SK-N-SH (cell line): ENCODE measurements around the gene METTL26. TPM values are rescaled to one million over a fixed set of nuclear protein-coding genes. Genes with fewer than 3 reads are reported as not detected.

Source experiments
- ELF1 ChIP-seq: IDR thresholded peaks from 2 replicates; pipeline ENCODE4 v1.4.0; 2012
- EP300 ChIP-seq, 2 experiments: IDR thresholded peaks; 2 replicates each; pipeline versions ENCODE4 v1.4.0 to v1.6.1; 2012; ENCODE audit warnings: borderline replicate concordance in 1 of 2, low read depth in 1 of 2, low read length in 1 of 2
- EZH2phosphoT487 ChIP-seq: fragments of 200-600 bp; sonication (generic); IDR thresholded peaks from 2 replicates; pipeline ENCODE4 v1.6.1; 2017; ENCODE audit warnings: low read depth, mixed run types, mild to moderate bottlenecking, antibody characterized with exemption, moderate library complexity, borderline replicate concordance
- FOSL2 ChIP-seq: IDR thresholded peaks from 2 replicates; pipeline ENCODE4 v1.4.0; 2012; ENCODE audit warnings: low read depth, mild to moderate bottlenecking, moderate library complexity, borderline replicate concordance
- GATA2 ChIP-seq: sonication (generic); formaldehyde crosslinking; IDR thresholded peaks from 2 replicates; pipeline ENCODE4 v1.5.0; 2020; ENCODE audit warnings: mild to moderate bottlenecking, missing genetic modification reagents
- IRF3 ChIP-seq: fragments of 150-350 bp; IDR thresholded peaks from 2 replicates; pipeline ENCODE4 v1.6.1; 2016; ENCODE audit warnings: mild to moderate bottlenecking, low read depth, low read length
- JUND ChIP-seq: IDR thresholded peaks from 2 replicates; pipeline ENCODE4 v1.4.0; 2012
- MXI1 ChIP-seq: IDR thresholded peaks from 2 replicates; pipeline ENCODE4 v1.6.1; 2012; ENCODE audit warnings: mild to moderate bottlenecking, low read depth, low read length, improper control_type of control experiment
- NRF1 ChIP-seq: IDR thresholded peaks from 2 replicates; pipeline ENCODE4 v1.6.1; 2012; ENCODE audit warnings: low read depth, mild to moderate bottlenecking, low read length
- PBX3 ChIP-seq: IDR thresholded peaks from 2 replicates; pipeline ENCODE4; 2012
- POLR2AphosphoS5 ChIP-seq: IDR thresholded peaks from 2 replicates; pipeline ENCODE4 v1.6.1; 2012; ENCODE audit warnings: low read depth, low read length
- RAD21 ChIP-seq: IDR thresholded peaks from 2 replicates; pipeline ENCODE4 v1.6.1; 2012; ENCODE audit warnings: mild to moderate bottlenecking, low read length
- RFX5 ChIP-seq: IDR thresholded peaks from 2 replicates; pipeline ENCODE4 v1.6.1; 2012; ENCODE audit warnings: mild to moderate bottlenecking, improper control_type of control experiment, low read length
- RXRA ChIP-seq: IDR thresholded peaks from 2 replicates; pipeline ENCODE4 v1.4.0; 2012; ENCODE audit warnings: low read depth, mild to moderate bottlenecking, borderline replicate concordance
- SIN3A ChIP-seq: IDR thresholded peaks from 2 replicates; pipeline ENCODE4 v1.6.1; 2012; ENCODE audit warnings: low read depth, mild to moderate bottlenecking, low read length, moderate library complexity, borderline replicate concordance
- TAF1 ChIP-seq: IDR thresholded peaks from 2 replicates; pipeline ENCODE4 v1.6.1; 2012; ENCODE audit warnings: low read depth, mild to moderate bottlenecking, low read length, moderate library complexity, borderline replicate concordance
- TEAD4 ChIP-seq: IDR thresholded peaks from 2 replicates; pipeline ENCODE4 v1.4.0; 2012; ENCODE audit warnings: mild to moderate bottlenecking, borderline replicate concordance; ENCODE audit not compliant: insufficient read depth
- USF1 ChIP-seq: IDR thresholded peaks from 2 replicates; pipeline ENCODE4 v1.4.0; 2012; ENCODE audit warnings: low read depth, borderline replicate concordance
- YY1 ChIP-seq: IDR thresholded peaks from 2 replicates; pipeline ENCODE4 v1.4.0; 2012; ENCODE audit warnings: low read depth, mild to moderate bottlenecking
- polyA plus RNA-seq, 3 experiments: library from polyadenylated mRNA; depleted of rRNA; stranded (reverse); fragments of >200 nt; gene quantifications; 2 replicates each; pipeline ENCODE4 v1.2.3, GENCODE V29; 2012
- TF ChIP-seq, protein P1 (sequence below): fragments of 200-600 bp; sonication (generic); IDR thresholded peaks from 2 replicates; pipeline ENCODE4 v1.6.1; 2017; ENCODE audit warnings: antibody characterized with exemption, mild to moderate bottlenecking, moderate library complexity

Gene METTL26
- polyA plus RNA-seq, 1 of the 3 experiments (the other 2 are of a cell fraction): 167 TPM

GRCh38 chr16:648781-649589 is 12.9 kb upstream of the METTL26 start, which contains the start of gene WDR90 (continued):
- peak; percentile 98 for TF ChIP-seq USF1
- TF ChIP-seq SIN3A: peak; percentile 97
- no peak for TF ChIP-seq JUND
- TF ChIP-seq TEAD4: no peak
- TF ChIP-seq TAF1: peak; percentile 73; the same call in 1 of the 2 replicates
- no peak for TF ChIP-seq RFX5
- no peak for TF ChIP-seq RAD21
- no peak for TF ChIP-seq GATA2 (CRISPR knock-in tag)
- TF ChIP-seq POLR2AphosphoS5: 0 out of 2 replicates have a peak, but pooled peaks have one; percentile 49
- TF ChIP-seq PBX3: no peak
- TF ChIP-seq MXI1: peak; percentile 99
- TF ChIP-seq, protein P1, sequence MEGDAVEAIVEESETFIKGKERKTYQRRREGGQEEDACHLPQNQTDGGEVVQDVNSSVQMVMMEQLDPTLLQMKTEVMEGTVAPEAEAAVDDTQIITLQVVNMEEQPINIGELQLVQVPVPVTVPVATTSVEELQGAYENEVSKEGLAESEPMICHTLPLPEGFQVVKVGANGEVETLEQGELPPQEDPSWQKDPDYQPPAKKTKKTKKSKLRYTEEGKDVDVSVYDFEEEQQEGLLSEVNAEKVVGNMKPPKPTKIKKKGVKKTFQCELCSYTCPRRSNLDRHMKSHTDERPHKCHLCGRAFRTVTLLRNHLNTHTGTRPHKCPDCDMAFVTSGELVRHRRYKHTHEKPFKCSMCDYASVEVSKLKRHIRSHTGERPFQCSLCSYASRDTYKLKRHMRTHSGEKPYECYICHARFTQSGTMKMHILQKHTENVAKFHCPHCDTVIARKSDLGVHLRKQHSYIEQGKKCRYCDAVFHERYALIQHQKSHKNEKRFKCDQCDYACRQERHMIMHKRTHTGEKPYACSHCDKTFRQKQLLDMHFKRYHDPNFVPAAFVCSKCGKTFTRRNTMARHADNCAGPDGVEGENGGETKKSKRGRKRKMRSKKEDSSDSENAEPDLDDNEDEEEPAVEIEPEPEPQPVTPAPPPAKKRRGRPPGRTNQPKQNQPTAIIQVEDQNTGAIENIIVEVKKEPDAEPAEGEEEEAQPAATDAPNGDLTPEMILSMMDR: no peak
- no peak for TF ChIP-seq RXRA
- no peak for TF ChIP-seq IRF3
- no peak for TF ChIP-seq EZH2phosphoT487
- peak; percentile 72 for TF ChIP-seq ELF1
- no peak for TF ChIP-seq EP300 (IDR thresholded peaks at IDR 0.05; ENCODE audit: borderline replicate concordance in 1 of 2, low read depth in 1 of 2, low read length in 1 of 2)
- TF ChIP-seq NRF1: no peak
- TF ChIP-seq FOSL2: no peak
- TF ChIP-seq YY1: peak; percentile 93
